Hepatocyte (in vitro differentiated cells): ENCODE measurements around the gene POLR3K.

Experiments
- EZH2 ChIP-seq: fragments of 200-600 bp; sonication (generic); IDR thresholded peaks from 2 replicates; pipeline ENCODE4 v1.6.1; 2016; ENCODE audit warnings: antibody characterized with exemption, mild to moderate bottlenecking, borderline replicate concordance
- EZH2phosphoT487 ChIP-seq: fragments of 200-600 bp; sonication (generic); IDR thresholded peaks from one replicate; pipeline ENCODE4 v1.6.1; 2018; ENCODE audit warnings: antibody characterized with exemption, mild to moderate bottlenecking, low read depth, moderate library complexity; ENCODE audit not compliant: unreplicated experiment, severe bottlenecking

DNA sequence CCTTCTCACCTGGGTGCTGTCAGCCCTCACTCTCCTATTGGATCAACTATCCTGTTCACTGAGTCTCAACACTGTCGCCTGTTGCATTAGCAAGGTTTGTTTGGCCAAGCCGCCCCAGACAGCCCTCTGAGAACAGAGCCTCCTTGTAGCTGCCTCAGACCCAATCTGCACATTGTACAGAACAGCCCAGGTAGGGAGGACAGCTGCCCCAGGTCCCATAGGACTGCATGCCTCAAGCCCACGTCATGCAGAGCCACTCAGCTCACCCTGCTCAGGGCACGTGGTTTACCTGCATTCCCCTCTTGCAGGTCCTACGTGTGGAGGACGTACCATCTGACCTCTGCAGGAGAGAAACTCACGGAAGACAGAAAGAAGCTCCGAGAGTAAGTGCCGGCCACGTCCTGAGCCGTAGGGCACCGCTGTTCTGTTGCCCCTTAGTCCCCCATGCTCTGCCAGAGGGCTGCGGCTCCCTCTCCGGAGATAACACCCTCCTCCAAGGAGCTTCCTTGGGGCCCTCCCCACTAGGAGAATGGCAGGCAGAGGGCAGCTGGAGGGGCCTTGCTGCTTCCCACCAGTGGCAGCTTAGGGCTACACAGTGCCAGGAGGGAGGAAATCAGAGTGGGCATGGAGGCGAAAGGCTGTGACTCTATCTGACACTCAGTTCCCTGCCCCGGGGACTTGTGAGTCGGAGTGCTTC, 3.0 kb upstream of the POLR3K start:
- TF ChIP-seq EZH2phosphoT487 (no peak), EZH2 (no peak)
